B cell (primary cell): ENCODE measurements around the gene ORAI2.

ENCODE experiments used
- CTCF ChIP-seq: fragments of 200-600 bp; IDR thresholded peaks from one replicate; pipeline ENCODE4 v1.8.0; 2022; ENCODE audit warnings: antibody characterized with exemption, mild to moderate bottlenecking
- EZH2 ChIP-seq: IDR thresholded peaks from 2 replicates; pipeline ENCODE4 v1.6.1; 2012; ENCODE audit warnings: borderline replicate concordance, low read depth, mild to moderate bottlenecking, moderate library complexity, low read length; ENCODE audit not compliant: insufficient read depth, poor library complexity, severe bottlenecking

GRCh38 chr7:102469351-102469971 is 36.1 kb downstream of the ORAI2 start:
- TF ChIP-seq EZH2 (no peak), CTCF (no peak)
